H9 (cell line): ENCODE data around the gene THSD4. TPM values are rescaled to one million over a fixed set of nuclear protein-coding genes. Genes with fewer than 3 reads are reported as not detected.

ENCODE experiments used
- DNase-seq: peaks from one replicate; pipeline ENCODE4 v3.0.0-alpha.2; 2017
- H2AFZ ChIP-seq: one replicate; pipeline ENCODE4 v1.6.1; 2013; ENCODE audit warnings: mild to moderate bottlenecking, low read length, control low read depth, moderate library complexity
- H2AK5ac ChIP-seq: 2 replicates; pipeline ENCODE4 v1.6.1; 2013; ENCODE audit warnings: low read length, control low read depth, mixed read lengths; ENCODE audit not compliant: insufficient read length
- H2BK120ac ChIP-seq: one replicate; pipeline ENCODE4 v1.6.1; 2013; ENCODE audit warnings: low read depth, mild to moderate bottlenecking, low read length, control low read depth, inconsistent platforms; ENCODE audit not compliant: poor library complexity, severe bottlenecking
- H2BK12ac ChIP-seq: 2 replicates; pipeline ENCODE4 v1.6.1; 2013; ENCODE audit warnings: low read length, control low read depth, mixed read lengths, low read depth; ENCODE audit not compliant: insufficient read length
- H2BK15ac ChIP-seq: 2 replicates; pipeline ENCODE4 v1.6.1; 2013; ENCODE audit warnings: low read depth, low read length, control low read depth
- H2BK20ac ChIP-seq: one replicate; pipeline ENCODE4 v1.6.1; 2013; ENCODE audit warnings: low read depth, mild to moderate bottlenecking, low read length, control low read depth, inconsistent platforms; ENCODE audit not compliant: poor library complexity, severe bottlenecking
- H2BK5ac ChIP-seq: 2 replicates; pipeline ENCODE4 v1.6.1; 2013; ENCODE audit warnings: low read length, control low read depth, mixed read lengths; ENCODE audit not compliant: insufficient read length
- H3K14ac ChIP-seq: 2 replicates; pipeline ENCODE4 v1.6.1; 2013; ENCODE audit warnings: low read length, control low read depth; ENCODE audit not compliant: insufficient read depth
- H3K18ac ChIP-seq: 2 replicates; pipeline ENCODE4 v1.6.1; 2013; ENCODE audit warnings: low read depth, mild to moderate bottlenecking, mixed read lengths, low read length, control low read depth; ENCODE audit not compliant: insufficient read length
- H3K23ac ChIP-seq: 2 replicates; pipeline ENCODE4 v1.6.1; 2013; ENCODE audit warnings: low read length, control low read depth, mixed read lengths, low read depth; ENCODE audit not compliant: insufficient read length
- H3K23me2 ChIP-seq: 2 replicates; pipeline ENCODE4 v1.6.1; 2013; ENCODE audit warnings: low read depth, mild to moderate bottlenecking, mixed read lengths, low read length, control low read depth; ENCODE audit not compliant: insufficient read length, poor library complexity, severe bottlenecking
- H3K27ac ChIP-seq: 2 replicates; pipeline ENCODE4 v1.5.1; 2013; ENCODE audit warnings: low read length, control low read depth, mixed read lengths, low read depth; ENCODE audit not compliant: insufficient read length
- H3K27me3 ChIP-seq: 2 replicates; pipeline ENCODE4 v1.6.1; 2013; ENCODE audit warnings: low read length, control low read depth, inconsistent platforms; ENCODE audit not compliant: insufficient read depth
- H3K4ac ChIP-seq: 2 replicates; pipeline ENCODE4 v1.6.1; 2013; ENCODE audit warnings: low read depth, mild to moderate bottlenecking, control low read depth, inconsistent platforms, low read length, moderate library complexity
- H3K4me1 ChIP-seq: 2 replicates; pipeline ENCODE4 v1.6.1; 2013; ENCODE audit warnings: low read length, control low read depth, inconsistent platforms; ENCODE audit not compliant: insufficient read depth
- H3K4me2 ChIP-seq: 2 replicates; pipeline ENCODE4 v1.6.1; 2013; ENCODE audit warnings: low read length, control low read depth, mixed read lengths; ENCODE audit not compliant: insufficient read length, insufficient read depth
- H3K56ac ChIP-seq: 2 replicates; pipeline ENCODE4 v1.6.1; 2013; ENCODE audit warnings: low read depth, mild to moderate bottlenecking, mixed read lengths, low read length, control low read depth; ENCODE audit not compliant: insufficient read length
- H3K79me1 ChIP-seq: 2 replicates; pipeline ENCODE4 v1.6.1; 2013; ENCODE audit warnings: low read depth, mild to moderate bottlenecking, moderate library complexity, low read length, control low read depth, inconsistent platforms; ENCODE audit not compliant: insufficient read depth, poor library complexity, severe bottlenecking
- H3K79me2 ChIP-seq: 2 replicates; pipeline ENCODE4 v1.6.1; 2013; ENCODE audit warnings: low read length, control low read depth, inconsistent platforms; ENCODE audit not compliant: insufficient read depth
- H3K9ac ChIP-seq: 2 replicates; pipeline ENCODE4 v1.6.1; 2013; ENCODE audit warnings: low read length, control low read depth, mixed read lengths; ENCODE audit not compliant: insufficient read length; ENCODE audit errors: extremely low read depth
- H3K9me3 ChIP-seq: one replicate; pipeline ENCODE4 v1.6.1; 2013; ENCODE audit warnings: low read depth, low read length, inconsistent platforms; ENCODE audit not compliant: control insufficient read depth
- H3T11ph ChIP-seq: one replicate; pipeline ENCODE4 v1.6.1; 2013; ENCODE audit warnings: mild to moderate bottlenecking, low read length, control low read depth, inconsistent platforms
- H4K20me1 ChIP-seq: one replicate; pipeline ENCODE4 v1.6.1; 2013; ENCODE audit not compliant: control insufficient read depth, insufficient read length, insufficient read depth
- H4K5ac ChIP-seq: 2 replicates; pipeline ENCODE4 v1.6.1; 2013; ENCODE audit warnings: low read depth, mild to moderate bottlenecking, mixed read lengths, low read length, control low read depth; ENCODE audit not compliant: insufficient read length
- H4K8ac ChIP-seq: replicated peaks from 2 replicates; pipeline ENCODE4 v1.6.1; 2013; ENCODE audit warnings: low read length, control low read depth, mixed read lengths, low read depth; ENCODE audit not compliant: insufficient read length
- H4K91ac ChIP-seq: 2 replicates; pipeline ENCODE4 v1.6.1; 2013; ENCODE audit warnings: low read depth, mild to moderate bottlenecking, moderate library complexity, mixed read lengths, low read length, control low read depth; ENCODE audit not compliant: insufficient read length
- H3K27ac Mint-ChIP-seq, 3 experiments: 2 replicates in 2 of 3; 3 replicates in 1 of 3; pipeline ENCODE4 v1.8.0; 2020 to 2021; ENCODE audit warnings: mixed read lengths in 3 of 3, mild to moderate bottlenecking in 1 of 3, moderate library complexity in 1 of 3
- H3K27me3 Mint-ChIP-seq: 2 replicates; pipeline ENCODE4 v1.8.0; 2021; ENCODE audit warnings: low read depth, mild to moderate bottlenecking, moderate library complexity, mixed read lengths
- H3K36me3 Mint-ChIP-seq, 3 experiments: 2 replicates in 2 of 3; 3 replicates in 1 of 3; pipeline ENCODE4 v1.8.0; 2020 to 2021; ENCODE audit warnings: low read depth in 3 of 3, mixed read lengths in 3 of 3; ENCODE audit not compliant: insufficient read depth in 1 of 3
- H3K4me1 Mint-ChIP-seq, 2 experiments: 2 replicates each; pipeline ENCODE4 v1.8.0; 2020; ENCODE audit warnings: mixed read lengths in 2 of 2
- H3K4me3 Mint-ChIP-seq, 2 experiments: 2 replicates in 1 of 2; 3 replicates in 1 of 2; pipeline ENCODE4 v1.8.0; 2020 to 2021; ENCODE audit warnings: mild to moderate bottlenecking in 2 of 2, mixed read lengths in 2 of 2, moderate library complexity in 1 of 2
- H3K9me3 Mint-ChIP-seq, 2 experiments: 2 replicates in 1 of 2; 3 replicates in 1 of 2; pipeline ENCODE4 v1.8.0; 2020; ENCODE audit warnings: mild to moderate bottlenecking in 2 of 2, mixed read lengths in 2 of 2, moderate library complexity in 1 of 2
- CTCF ChIP-seq: fragments of 200-600 bp; sonication (generic); conservative IDR thresholded peaks from 3 replicates; pipeline ENCODE4 v1.8.0; 2021; ENCODE audit warnings: antibody characterized with exemption, mild to moderate bottlenecking
- WGBS: extraction: QIAGEN DNeasy Blood & Tissue Kit; methylation state at CpG from one replicate; pipeline ENCODE4 v1.1.7; 2013; ENCODE audit warnings: missing lambda C conversion rate, low lambda C conversion rate, mixed read lengths; ENCODE audit not compliant: insufficient read length; ENCODE audit errors: extremely low coverage; 5-methylcytosine and 5-hydroxymethylcytosine counted together
- total RNA-seq: library from RNA; stranded (reverse); gene quantifications from 2 replicates; pipeline ENCODE4 v1.2.1, GENCODE V29; 2021

The THSD4 gene
- total RNA-seq, 1 experiment from 2014 or later: 5.5 TPM

DNA sequence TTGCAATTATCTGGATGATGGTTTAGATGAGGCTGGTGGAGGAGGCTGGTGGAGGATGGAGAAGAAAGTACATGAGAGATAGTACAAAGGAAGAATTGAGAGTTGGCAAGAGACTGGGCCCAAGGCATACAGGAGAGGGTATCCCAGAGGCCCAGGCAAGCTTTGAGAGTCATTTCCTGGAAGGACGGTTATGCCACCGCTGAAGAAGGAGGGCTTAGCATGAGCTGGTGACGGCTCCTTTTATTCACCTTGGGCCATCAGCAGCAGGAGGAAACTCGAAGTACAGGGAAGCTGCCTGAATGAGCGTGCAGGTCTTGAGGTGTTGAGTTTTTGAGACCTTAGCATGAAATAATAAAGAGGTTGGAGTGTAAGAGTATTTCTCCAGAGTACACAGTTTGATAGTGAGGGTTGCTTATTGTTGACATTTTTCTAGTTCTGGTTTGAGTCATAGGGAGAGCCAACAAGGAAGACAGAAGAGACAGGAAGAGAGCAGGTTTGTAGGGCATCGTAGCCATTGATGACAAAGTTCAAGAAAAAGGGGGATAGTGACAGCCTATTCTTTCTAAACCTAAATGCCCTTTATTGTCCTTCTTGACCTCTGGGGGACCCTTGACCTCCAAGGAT lies 13.8 kb downstream of the THSD4 start:
- no peaks in the 10 kb centered on the region; a peak in 1 of 7 replicates for H3K36me3 Mint-ChIP-seq

More for the DNA sequence above, 13.8 kb downstream of the THSD4 start:
- H3K79me2 ChIP-seq: no peaks in the 10 kb centered on the region
- H3K9ac ChIP-seq: no peak overlapping the region
- no peak overlapping the region for H2BK20ac ChIP-seq
- no CpG with 5 or more reads among the region's 6 CpGs for WGBS
- H3K4me2 ChIP-seq: no peak overlapping the region
- no peak overlapping the region for H2BK120ac ChIP-seq
- no peak for TF ChIP-seq CTCF
- no peak overlapping the region for H4K5ac ChIP-seq
- no peak overlapping the region for H3K23ac ChIP-seq
- H3K9me3 ChIP-seq: no peaks in the 10 kb centered on the region
- H2AK5ac ChIP-seq: no peak overlapping the region
- H2AFZ ChIP-seq: no peak overlapping the region
- H3K27ac Mint-ChIP-seq: no peak overlapping the region
- no peak overlapping the region for H2BK15ac ChIP-seq
- H3K18ac ChIP-seq: no peak overlapping the region
- no peak overlapping the region for H3K56ac ChIP-seq
- H3K14ac ChIP-seq: no peak overlapping the region; the same call in 1 of the 2 replicates
- no peak overlapping the region for H3K4ac ChIP-seq
- H3K79me1 ChIP-seq: no peaks in the 10 kb centered on the region
- H4K8ac ChIP-seq: no peak overlapping the region
- H3K27ac ChIP-seq: no peak overlapping the region
- DNase-seq: no peak
- no peaks in the 10 kb centered on the region for H3K23me2 ChIP-seq
- no peaks in the 10 kb centered on the region for H3K4me1 ChIP-seq
- H3T11ph ChIP-seq: no peak overlapping the region
- no peaks in the 10 kb centered on the region for H3K9me3 Mint-ChIP-seq
- H3K4me1 Mint-ChIP-seq: peaks cover 12 to 18% of the 10 kb centered on the region in 2 experiments; a peak in 3 of 4 replicates
- H2BK5ac ChIP-seq: no peak overlapping the region
- H3K27me3 ChIP-seq: no peaks in the 10 kb centered on the region; the same call in 1 of the 2 replicates
- no peak overlapping the region for H3K4me3 Mint-ChIP-seq
- H4K20me1 ChIP-seq: no peaks in the 10 kb centered on the region
- H4K91ac ChIP-seq: no peak overlapping the region
- H3K27me3 Mint-ChIP-seq: no peaks in the 10 kb centered on the region
- no peak overlapping the region for H2BK12ac ChIP-seq
